Hepatocyte (in vitro differentiated cells): Measurements from ENCODE around the gene DMRTC2.

ENCODE experiments used
- CTCF ChIP-seq: fragments of 200-600 bp; sonication (generic); IDR thresholded peaks from 2 replicates; pipeline ENCODE4 v1.5.1; 2016; ENCODE audit warnings: antibody characterized with exemption, mild to moderate bottlenecking; ENCODE audit not compliant: poor library complexity
- EZH2phosphoT487 ChIP-seq: fragments of 200-600 bp; sonication (generic); IDR thresholded peaks from one replicate; pipeline ENCODE4 v1.6.1; 2018; ENCODE audit warnings: antibody characterized with exemption, mild to moderate bottlenecking, low read depth, moderate library complexity; ENCODE audit not compliant: unreplicated experiment, severe bottlenecking

DNA sequence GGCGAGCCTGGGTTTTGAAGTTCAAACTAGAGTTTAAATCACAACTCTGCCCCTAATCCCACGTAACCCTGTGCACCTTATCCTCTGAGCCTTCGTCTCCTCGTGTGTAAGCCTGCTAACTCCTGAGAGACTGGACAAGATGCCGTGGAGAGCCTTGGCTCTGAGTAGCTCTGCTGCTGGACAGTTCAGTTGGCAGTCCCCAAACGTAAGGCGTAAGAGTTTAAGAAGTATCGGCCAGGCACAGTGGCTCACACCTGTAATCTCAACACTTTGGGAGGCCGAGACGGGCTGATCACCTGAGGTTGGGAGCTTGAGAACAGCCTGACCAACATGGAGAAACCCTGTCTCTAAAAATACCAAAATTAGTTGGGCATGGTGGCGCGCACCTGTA, 27.5 kb downstream of the DMRTC2 start:
- TF ChIP-seq CTCF (no peak), EZH2phosphoT487 (no peak)
